ENCODE data around the gene ALPK3.
A peak's percentile ranks its signal among the peaks of the same experiment; 100 is the strongest.

Gene ALPK3

GRCh38 chr15:84855136-84855535 lies 38.0 kb downstream of the ALPK3 start:
- no peak overlapping the region for H3K9ac ChIP-seq (ENCODE audit: low read length)
- H3K4me3 ChIP-seq (ENCODE audit: low read length): no peak overlapping the region
- no peak for DNase-seq (ENCODE audit: low read depth)
- H3K4me1 ChIP-seq (ENCODE audit: control insufficient read depth, insufficient read depth, low read length): no peaks in the 10 kb centered on the region
- no peaks in the 10 kb centered on the region for H3K9me3 ChIP-seq (ENCODE audit: control insufficient read depth, low read length)
- H3K27me3 ChIP-seq (replicated peaks; ENCODE audit: control insufficient read depth, insufficient read depth, low read length): no peaks in the 10 kb centered on the region
- no peaks in the 10 kb centered on the region for H3K36me3 ChIP-seq (ENCODE audit: control insufficient read depth, insufficient read depth, low read length, severe bottlenecking)

- H3K27me3 ChIP-seq (replicated peaks; ENCODE audit: control insufficient read depth, insufficient read depth, low read length): no peaks in the 10 kb centered on the region
- no peaks in the 10 kb centered on the region for H3K9me3 ChIP-seq (ENCODE audit: control insufficient read depth, low read length)
- no peak overlapping the region for H3K9ac ChIP-seq (ENCODE audit: low read length)
- no peaks in the 10 kb centered on the region for H3K4me1 ChIP-seq (ENCODE audit: control insufficient read depth, insufficient read depth, low read length)
- H3K36me3 ChIP-seq (ENCODE audit: control insufficient read depth, insufficient read depth, low read length, severe bottlenecking): no peaks in the 10 kb centered on the region
- DNase-seq (ENCODE audit: low read depth): no peak
- no peak overlapping the region for H3K4me3 ChIP-seq (ENCODE audit: low read length)
Measured at GRCh38 chr15:84855765-84856164, 38.6 kb downstream of the ALPK3 start.

- Histone ChIP-seq H3K9me3 (ENCODE audit: control insufficient read depth, low read length) (no peaks in the 10 kb centered on the region), H3K4me1 (ENCODE audit: control insufficient read depth, insufficient read depth, low read length) (no peaks in the 10 kb centered on the region), H3K27me3 (replicated peaks; ENCODE audit: control insufficient read depth, insufficient read depth, low read length) (no peaks in the 10 kb centered on the region), H3K36me3 (ENCODE audit: control insufficient read depth, insufficient read depth, low read length, severe bottlenecking) (no peaks in the 10 kb centered on the region), H3K4me3 (ENCODE audit: low read length) (no peak overlapping the region), H3K9ac (ENCODE audit: low read length) (no peak overlapping the region)
- DNase-seq (ENCODE audit: low read depth): no peak
Measured at GRCh38 chr15:84856731-84857417, 39.7 kb downstream of the ALPK3 start.

GRCh38 chr15:84857418-84858004 lies 40.4 kb downstream of the ALPK3 start:
- Histone ChIP-seq H3K36me3 (ENCODE audit: control insufficient read depth, insufficient read depth, low read length, severe bottlenecking) (no peaks in the 10 kb centered on the region), H3K9me3 (ENCODE audit: control insufficient read depth, low read length) (no peaks in the 10 kb centered on the region), H3K9ac (ENCODE audit: low read length) (no peak overlapping the region), H3K27me3 (replicated peaks; ENCODE audit: control insufficient read depth, insufficient read depth, low read length) (no peaks in the 10 kb centered on the region), H3K4me3 (ENCODE audit: low read length) (no peak overlapping the region), H3K4me1 (ENCODE audit: control insufficient read depth, insufficient read depth, low read length) (no peaks in the 10 kb centered on the region)
- no peak for DNase-seq (ENCODE audit: low read depth)

GRCh38 chr15:84858231-84858630 lies 41.1 kb downstream of the ALPK3 start:
- Histone ChIP-seq H3K4me1 (ENCODE audit: control insufficient read depth, insufficient read depth, low read length) (peaks cover 1% of the 10 kb centered on the region), H3K9ac (ENCODE audit: low read length) (no peak overlapping the region), H3K9me3 (ENCODE audit: control insufficient read depth, low read length) (no peaks in the 10 kb centered on the region), H3K27me3 (replicated peaks; ENCODE audit: control insufficient read depth, insufficient read depth, low read length) (no peaks in the 10 kb centered on the region), H3K4me3 (ENCODE audit: low read length) (no peak overlapping the region), H3K36me3 (ENCODE audit: control insufficient read depth, insufficient read depth, low read length, severe bottlenecking) (no peaks in the 10 kb centered on the region)
- no peak for DNase-seq (ENCODE audit: low read depth)

GRCh38 chr15:84859144-84859543 lies 42.0 kb downstream of the ALPK3 start:
- H3K27me3 ChIP-seq (replicated peaks; ENCODE audit: control insufficient read depth, insufficient read depth, low read length): no peaks in the 10 kb centered on the region
- H3K4me3 ChIP-seq (ENCODE audit: low read length): no peak overlapping the region
- H3K9me3 ChIP-seq (ENCODE audit: control insufficient read depth, low read length): no peaks in the 10 kb centered on the region
- no peak overlapping the region for H3K9ac ChIP-seq (ENCODE audit: low read length)
- DNase-seq (ENCODE audit: low read depth): no peak
- H3K4me1 ChIP-seq (ENCODE audit: control insufficient read depth, insufficient read depth, low read length): peaks cover 10% of the 10 kb centered on the region
- H3K36me3 ChIP-seq (ENCODE audit: control insufficient read depth, insufficient read depth, low read length, severe bottlenecking): no peaks in the 10 kb centered on the region

- DNase-seq (ENCODE audit: low read depth): no peak
- H3K36me3 ChIP-seq (ENCODE audit: control insufficient read depth, insufficient read depth, low read length, severe bottlenecking): no peaks in the 10 kb centered on the region
- no peaks in the 10 kb centered on the region for H3K27me3 ChIP-seq (replicated peaks; ENCODE audit: control insufficient read depth, insufficient read depth, low read length)
- H3K9me3 ChIP-seq (ENCODE audit: control insufficient read depth, low read length): no peaks in the 10 kb centered on the region
- H3K4me3 ChIP-seq (ENCODE audit: low read length): no peak overlapping the region
- H3K4me1 ChIP-seq (ENCODE audit: control insufficient read depth, insufficient read depth, low read length): peaks cover 14% of the 10 kb centered on the region
- no peak overlapping the region for H3K9ac ChIP-seq (ENCODE audit: low read length)
Measured at GRCh38 chr15:84859651-84860050, 42.5 kb downstream of the ALPK3 start.

- no peaks in the 10 kb centered on the region for H3K27me3 ChIP-seq (replicated peaks; ENCODE audit: control insufficient read depth, insufficient read depth, low read length)
- H3K36me3 ChIP-seq (ENCODE audit: control insufficient read depth, insufficient read depth, low read length, severe bottlenecking): no peaks in the 10 kb centered on the region
- H3K9ac ChIP-seq (ENCODE audit: low read length): no peak overlapping the region
- peaks cover 14% of the 10 kb centered on the region for H3K4me1 ChIP-seq (ENCODE audit: control insufficient read depth, insufficient read depth, low read length)
- H3K9me3 ChIP-seq (ENCODE audit: control insufficient read depth, low read length): no peaks in the 10 kb centered on the region
- H3K4me3 ChIP-seq (ENCODE audit: low read length): no peak overlapping the region
- no peak for DNase-seq (ENCODE audit: low read depth)
Measured at GRCh38 chr15:84861781-84862180, 44.6 kb downstream of the ALPK3 start.

GRCh38 chr15:84862214-84862975 lies 45.2 kb downstream of the ALPK3 start:
- peaks cover 14% of the 10 kb centered on the region for H3K4me1 ChIP-seq (ENCODE audit: control insufficient read depth, insufficient read depth, low read length)
- H3K4me3 ChIP-seq (ENCODE audit: low read length): no peak overlapping the region
- no peaks in the 10 kb centered on the region for H3K27me3 ChIP-seq (replicated peaks; ENCODE audit: control insufficient read depth, insufficient read depth, low read length)
- H3K36me3 ChIP-seq (ENCODE audit: control insufficient read depth, insufficient read depth, low read length, severe bottlenecking): no peaks in the 10 kb centered on the region
- no peaks in the 10 kb centered on the region for H3K9me3 ChIP-seq (ENCODE audit: control insufficient read depth, low read length)
- DNase-seq (ENCODE audit: low read depth): no peak
- H3K9ac ChIP-seq (ENCODE audit: low read length): no peak overlapping the region

GRCh38 chr15:84863565-84864443 lies 46.6 kb downstream of the ALPK3 start:
- Histone ChIP-seq H3K9me3 (ENCODE audit: control insufficient read depth, low read length) (no peaks in the 10 kb centered on the region), H3K4me1 (ENCODE audit: control insufficient read depth, insufficient read depth, low read length) (peaks cover 14% of the 10 kb centered on the region), H3K4me3 (ENCODE audit: low read length) (no peak overlapping the region), H3K36me3 (ENCODE audit: control insufficient read depth, insufficient read depth, low read length, severe bottlenecking) (no peaks in the 10 kb centered on the region), H3K27me3 (replicated peaks; ENCODE audit: control insufficient read depth, insufficient read depth, low read length) (no peaks in the 10 kb centered on the region), H3K9ac (ENCODE audit: low read length) (no peak overlapping the region)
- DNase-seq (ENCODE audit: low read depth): peak; percentile 10

- DNase-seq (ENCODE audit: low read depth): no peak
- H3K9ac ChIP-seq (ENCODE audit: low read length): no peak overlapping the region
- H3K27me3 ChIP-seq (replicated peaks; ENCODE audit: control insufficient read depth, insufficient read depth, low read length): no peaks in the 10 kb centered on the region
- H3K4me1 ChIP-seq (ENCODE audit: control insufficient read depth, insufficient read depth, low read length): peaks cover 14% of the 10 kb centered on the region
- H3K9me3 ChIP-seq (ENCODE audit: control insufficient read depth, low read length): no peaks in the 10 kb centered on the region
- no peaks in the 10 kb centered on the region for H3K36me3 ChIP-seq (ENCODE audit: control insufficient read depth, insufficient read depth, low read length, severe bottlenecking)
- H3K4me3 ChIP-seq (ENCODE audit: low read length): no peak overlapping the region
Measured at GRCh38 chr15:84864444-84864795, 47.3 kb downstream of the ALPK3 start.

Measured in adipocyte (in vitro differentiated cells).